ENCODE results near the gene GNAT1. TPM values are rescaled to one million over a fixed set of nuclear protein-coding genes. Genes with fewer than 3 reads are reported as not detected.

The GNAT1 gene
- total RNA-seq, 1 donor from 2014 or later = not detected

Small RNA genes within 50 kb of the gene (microRNA-seq; reads per million reads assigned to microRNA genes)
- gene MIR566 = not detected
- gene MIR5787 = not detected

Other genes starting within 250 kb of the GNAT1 start
- 193 and 213 TPM in 2 replicates for gene RBM5, start 102.7 kb upstream of the GNAT1 start, total RNA-seq
- gene SEMA3F, start 36.3 kb upstream of the GNAT1 start, total RNA-seq = 4.2 and 5.8 TPM in 2 replicates
- 1.8 and 2.7 TPM in 2 replicates for gene SLC38A3, start 13.7 kb downstream of the GNAT1 start, total RNA-seq
- 176 and 190 TPM in 2 replicates for gene GNAI2, start 44.6 kb downstream of the GNAT1 start, total RNA-seq
- gene SEMA3B, start 77.5 kb downstream of the GNAT1 start, total RNA-seq = 2.3 and 2.9 TPM in 2 replicates
- not detected in 2 replicates for gene LSMEM2, start 87.5 kb downstream of the GNAT1 start, total RNA-seq
- gene IFRD2, start 100.8 kb downstream of the GNAT1 start, total RNA-seq = 69.2 and 77.1 TPM in 2 replicates
- gene HYAL3, start 107.8 kb downstream of the GNAT1 start, total RNA-seq = 2.9 and 4.4 TPM in 2 replicates
- 9.7 and 10.7 TPM in 2 replicates for gene NAA80, start 107.8 kb downstream of the GNAT1 start, total RNA-seq
- 2.0 and 2.5 TPM in 2 replicates for gene HYAL1, start 112.0 kb downstream of the GNAT1 start, total RNA-seq
- gene HYAL2, start 131.1 kb downstream of the GNAT1 start, total RNA-seq = 73.0 and 78.0 TPM in 2 replicates
- 35.0 and 35.5 TPM in 2 replicates for gene TUSC2, start 136.6 kb downstream of the GNAT1 start, total RNA-seq
- 15.1 and 16.8 TPM in 2 replicates for gene RASSF1, start 149.2 kb downstream of the GNAT1 start, total RNA-seq
- gene ZMYND10, start 154.1 kb downstream of the GNAT1 start, total RNA-seq = 2.3 and 2.5 TPM in 2 replicates
- 29.7 and 30.6 TPM in 2 replicates for gene NPRL2, start 159.2 kb downstream of the GNAT1 start, total RNA-seq
- 11.7 and 12.8 TPM in 2 replicates for gene CYB561D2, start 159.3 kb downstream of the GNAT1 start, total RNA-seq
- gene TMEM115, start 167.9 kb downstream of the GNAT1 start, total RNA-seq = 37.8 and 39.2 TPM in 2 replicates

Data from neural crest cell (in vitro differentiated cells).